ENCODE results near the gene TTC7B.

DNA sequence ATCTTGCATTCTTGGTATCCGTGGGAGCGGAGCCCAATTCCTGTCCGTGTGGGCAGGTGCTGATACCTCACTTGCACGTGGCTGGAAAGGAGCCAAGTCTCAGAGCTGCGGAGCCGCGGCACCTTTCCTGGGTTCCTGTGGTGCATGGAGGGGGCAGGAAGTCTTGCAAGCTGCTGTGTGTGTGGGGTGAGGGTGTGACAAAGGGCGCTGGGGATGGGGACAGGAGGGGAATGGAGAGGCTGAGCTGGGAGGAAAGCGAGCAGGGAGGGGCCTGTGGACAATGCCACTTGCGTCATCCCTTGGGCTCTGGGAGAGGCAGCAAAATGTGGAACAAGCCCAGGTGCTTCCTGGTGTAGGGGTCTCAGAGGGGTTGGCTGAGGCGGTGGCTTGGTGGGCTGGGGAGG, 332.7 kb downstream of the TTC7B start:
- no peak for TF ChIP-seq GATA3 (IDR thresholded peaks at IDR 0.05; ENCODE audit: low read depth, low read length)
- no peak for TF ChIP-seq GATA2 (IDR thresholded peaks at IDR 0.05; ENCODE audit: low read depth, low read length)
